Measurements from ENCODE around the gene RGSL1.
A peak's percentile ranks its signal among the peaks of the same experiment; 100 is the strongest.

Gene RGSL1

GRCh38 chr1:182595641-182596240 is 145.8 kb downstream of the RGSL1 start:
- no peak for DNase-seq

DNA sequence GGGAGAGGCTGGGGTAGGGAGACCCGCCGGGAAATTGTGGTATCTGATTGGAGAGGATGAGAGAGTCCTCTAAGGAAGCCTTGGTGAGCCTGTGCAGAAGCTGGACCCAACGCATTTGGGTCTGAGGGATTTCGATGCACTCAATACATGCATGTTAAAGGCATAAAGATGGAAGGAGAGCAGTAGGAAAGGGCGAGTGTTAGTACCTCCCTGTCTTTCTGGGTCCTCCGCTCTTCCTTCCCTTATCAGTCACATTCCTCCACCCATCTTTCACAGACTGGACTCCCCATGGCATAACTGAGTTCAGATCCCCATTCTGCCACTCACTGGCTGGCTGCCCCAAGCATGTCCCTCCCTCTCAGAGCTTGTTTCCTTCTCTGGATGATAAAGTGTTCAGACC is 147.0 kb downstream of the RGSL1 start:
- no peak for DNase-seq

DNA sequence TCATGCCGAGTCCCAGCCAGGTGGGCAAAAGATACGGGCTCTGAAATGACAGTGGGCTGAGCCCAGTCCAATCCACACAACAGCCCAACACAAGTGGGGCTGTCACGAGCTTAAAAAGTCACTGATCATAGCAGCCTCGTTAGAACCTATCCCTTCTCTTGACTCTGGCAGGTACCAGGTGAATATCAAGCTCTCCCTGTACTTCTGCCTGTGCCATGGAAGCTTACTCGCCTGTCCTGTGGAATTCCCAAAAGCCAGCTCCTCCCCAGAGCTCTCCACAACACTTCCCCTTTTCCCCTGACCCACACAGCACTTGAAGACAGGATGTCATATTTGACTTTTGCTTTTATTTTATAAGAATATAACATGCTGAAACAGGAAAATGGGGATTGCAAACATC is 148.3 kb downstream of the RGSL1 start:
- DNase-seq, result no peak

DNA sequence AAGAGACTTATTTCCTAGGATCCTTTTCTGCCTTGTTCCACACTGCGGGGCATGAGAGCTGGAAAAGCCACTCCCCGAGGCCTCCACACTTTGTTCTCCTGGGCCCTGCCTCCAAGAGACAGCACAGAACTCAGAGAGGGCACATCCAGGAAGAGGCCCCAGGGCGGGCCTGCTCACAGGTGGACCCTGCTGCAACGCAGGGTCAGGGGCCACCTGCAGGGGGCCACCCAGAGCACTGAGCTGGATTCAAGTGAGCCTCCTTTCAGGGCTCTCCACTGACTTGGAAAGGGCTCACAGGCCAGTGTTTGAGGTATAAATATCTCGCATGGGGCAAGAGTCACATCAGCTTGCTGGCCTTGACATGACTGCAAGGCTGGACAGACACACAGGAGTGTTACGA is 149.4 kb downstream of the RGSL1 start:
- DNase-seq, result no peak

- DNase-seq, result no peak
Measured at GRCh38 chr1:182600036-182600713, 150.2 kb downstream of the RGSL1 start.

DNA sequence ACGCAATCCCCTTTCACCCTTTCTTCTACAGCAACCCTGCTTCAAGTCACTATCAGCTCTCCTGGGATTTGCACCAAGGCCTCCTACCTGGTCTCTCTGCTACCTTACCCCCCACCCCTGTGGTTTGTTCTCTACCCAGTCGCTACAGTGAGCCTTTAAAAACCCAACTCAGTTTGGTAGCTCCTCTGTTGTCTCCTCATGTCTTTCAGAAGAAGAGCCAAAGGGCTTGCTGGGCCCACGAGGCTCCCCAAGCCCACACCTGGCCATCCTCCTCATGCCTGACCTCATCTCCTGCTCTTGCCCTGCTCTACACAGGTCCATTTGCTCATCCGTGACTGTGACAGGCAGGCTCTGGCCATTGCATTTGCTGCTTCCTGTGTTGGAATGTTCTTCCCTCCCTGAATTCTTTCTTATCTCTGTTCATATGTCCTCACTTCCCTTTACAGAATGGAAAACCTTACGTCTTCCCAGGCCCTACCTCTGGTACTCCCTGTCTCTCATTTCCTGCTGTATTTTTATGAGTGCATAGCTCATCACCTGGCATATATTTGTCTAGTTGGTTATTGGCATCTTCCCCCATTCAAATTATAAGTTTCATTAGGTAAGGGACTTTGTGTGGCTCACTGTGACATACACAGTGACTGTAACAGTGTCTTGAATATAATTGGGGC is 150.9 kb downstream of the RGSL1 start:
- no peak for DNase-seq

- peak; percentile 65 for DNase-seq
Measured at GRCh38 chr1:182601416-182601786, 151.5 kb downstream of the RGSL1 start.

DNA sequence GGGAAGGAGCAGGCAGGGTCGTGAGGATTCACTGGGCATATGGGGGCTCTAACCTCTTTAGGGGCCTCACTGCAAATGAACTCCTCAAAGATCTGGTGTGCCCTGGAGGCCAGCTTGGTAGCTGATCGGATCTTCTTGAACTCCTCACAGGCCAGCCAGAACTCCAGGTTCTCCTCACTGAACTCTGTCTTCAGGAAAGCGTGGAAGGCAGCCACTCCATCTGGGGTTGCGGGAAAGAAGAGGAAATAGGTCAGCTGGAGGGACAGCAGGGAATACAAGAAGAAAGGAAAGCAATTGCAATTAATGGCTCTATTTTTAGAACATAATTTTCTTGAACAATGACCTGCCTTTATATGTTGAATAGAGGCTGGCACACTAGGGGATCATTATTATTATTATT is 152.0 kb downstream of the RGSL1 start:
- no peak for DNase-seq

- DNase-seq, result no peak
Measured at GRCh38 chr1:182602935-182603645, 153.1 kb downstream of the RGSL1 start.

GRCh38 chr1:182603646-182604174 is 153.8 kb downstream of the RGSL1 start:
- DNase-seq, result peak; percentile 58

- peak; percentile 93 for DNase-seq
Measured at GRCh38 chr1:182604175-182605164, 154.5 kb downstream of the RGSL1 start, which contains the start of gene RGS16. Gene RGS16, minus strand, starts transcription at chr1:182604389. Its CDS starts 130 bp downstream, at chr1:182604259.

GRCh38 chr1:182607566-182607965 is 157.6 kb downstream of the RGSL1 start:
- peak; percentile 27 for DNase-seq

GRCh38 chr1:182608236-182608635 is 158.3 kb downstream of the RGSL1 start:
- DNase-seq, result no peak

GRCh38 chr1:182608845-182609610 is 159.1 kb downstream of the RGSL1 start:
- DNase-seq, result no peak

Measured in DMS79 (cell line).